Parathyroid adenoma (tissue), 2 donors: Measurements from ENCODE around the gene ICAM4.
"Not testable (repeated sequence)": the region's sequence is repeated elsewhere in the genome, so short reads cannot be mapped to it uniquely, and the experiment has no call there.

Experiments used
- H2AFZ ChIP-seq: fragments of 300-600 bp; sonication (generic); one replicate; pipeline ENCODE4 v1.7.0; 2017; ENCODE audit warnings: antibody characterized with exemption, mild to moderate bottlenecking
- H3K27ac ChIP-seq: fragments of 300-600 bp; sonication (generic); one replicate; pipeline ENCODE4 v1.7.0; 2017
- H3K27me3 ChIP-seq: fragments of 300-600 bp; sonication (generic); one replicate; pipeline ENCODE4 v1.7.0; 2017; ENCODE audit warnings: low read length; ENCODE audit not compliant: control insufficient read depth, insufficient read depth
- H3K36me3 ChIP-seq: fragments of 300-600 bp; sonication (generic); one replicate; pipeline ENCODE4 v1.7.0; 2017; ENCODE audit warnings: low read length; ENCODE audit not compliant: control insufficient read depth, insufficient read depth
- H3K4me1 ChIP-seq: fragments of 300-600 bp; sonication (generic); one replicate; pipeline ENCODE4 v1.7.0; 2017; ENCODE audit warnings: control low read depth
- H3K4me2 ChIP-seq: fragments of 300-600 bp; sonication (generic); one replicate; pipeline ENCODE4 v1.7.0; 2017; ENCODE audit warnings: low read length
- H3K4me3 ChIP-seq: fragments of 300-600 bp; sonication (generic); one replicate; pipeline ENCODE4 v1.7.0; 2017; ENCODE audit warnings: low read depth, low read length
- H3K79me2 ChIP-seq: fragments of 300-600 bp; sonication (generic); one replicate; pipeline ENCODE4 v1.7.0; 2017; ENCODE audit warnings: control low read depth
- H3K9ac ChIP-seq: fragments of 300-600 bp; sonication (generic); one replicate; pipeline ENCODE4 v1.7.0; 2017; ENCODE audit warnings: mild to moderate bottlenecking
- H3K9me3 ChIP-seq: fragments of 300-600 bp; sonication (generic); one replicate; pipeline ENCODE4 v1.7.0; 2017; ENCODE audit warnings: low read length; ENCODE audit not compliant: control insufficient read depth
- TF ChIP-seq, protein P1 (sequence below): fragments of 300-600 bp; sonication (generic); IDR thresholded peaks from one replicate; pipeline ENCODE4 v1.7.0; 2017; ENCODE audit warnings: antibody characterized with exemption, mild to moderate bottlenecking
- donor health status: primary hyperparathyroidism.

ICAM4 gene

DNA sequence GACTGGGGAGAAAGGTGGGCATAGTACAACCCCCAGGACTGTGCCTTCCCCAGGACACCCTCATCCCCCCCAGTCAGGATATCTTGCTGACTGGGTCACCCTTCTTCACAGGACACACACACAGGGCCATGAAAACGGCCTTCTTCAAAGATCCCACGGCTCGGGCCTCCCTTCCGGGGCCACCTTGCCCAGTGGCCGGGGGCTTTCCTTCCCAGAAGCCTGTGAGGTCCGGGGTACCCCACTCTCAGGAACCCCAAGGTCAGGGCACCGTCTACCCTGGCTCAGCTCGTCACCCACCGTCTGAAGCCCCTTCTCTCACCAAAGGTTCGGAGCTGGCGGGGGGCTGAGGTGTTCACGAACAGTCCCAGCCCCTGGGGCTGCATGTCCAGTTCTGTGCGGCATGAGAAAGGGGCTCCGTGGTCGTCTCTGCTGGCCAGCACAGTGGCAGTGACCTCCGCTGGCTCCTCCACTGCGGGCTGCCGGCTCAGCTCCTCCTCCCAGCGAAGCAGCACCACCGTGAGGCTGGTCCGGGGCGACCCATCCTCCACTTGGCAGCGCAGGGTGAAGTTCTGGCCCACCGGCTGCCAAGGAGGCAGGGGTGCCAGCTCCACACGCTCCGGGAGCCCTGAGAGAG lies 48.7 kb downstream of the ICAM4 start:
- Histone ChIP-seq H2AFZ (peak overlapping the region; percentile 91), H3K27me3 (no peaks in the 10 kb centered on the region), H3K4me3 (peak overlapping the region; percentile 98), H3K9ac (no peak overlapping the region), H3K4me1 (peaks cover 11% of the 10 kb centered on the region), H3K9me3 (no peaks in the 10 kb centered on the region), H3K79me2 (peaks cover 4% of the 10 kb centered on the region), H3K4me2 (peak overlapping the region; percentile 53), H3K36me3 (no peaks in the 10 kb centered on the region), H3K27ac (no peak overlapping the region)
- TF ChIP-seq, protein P1, sequence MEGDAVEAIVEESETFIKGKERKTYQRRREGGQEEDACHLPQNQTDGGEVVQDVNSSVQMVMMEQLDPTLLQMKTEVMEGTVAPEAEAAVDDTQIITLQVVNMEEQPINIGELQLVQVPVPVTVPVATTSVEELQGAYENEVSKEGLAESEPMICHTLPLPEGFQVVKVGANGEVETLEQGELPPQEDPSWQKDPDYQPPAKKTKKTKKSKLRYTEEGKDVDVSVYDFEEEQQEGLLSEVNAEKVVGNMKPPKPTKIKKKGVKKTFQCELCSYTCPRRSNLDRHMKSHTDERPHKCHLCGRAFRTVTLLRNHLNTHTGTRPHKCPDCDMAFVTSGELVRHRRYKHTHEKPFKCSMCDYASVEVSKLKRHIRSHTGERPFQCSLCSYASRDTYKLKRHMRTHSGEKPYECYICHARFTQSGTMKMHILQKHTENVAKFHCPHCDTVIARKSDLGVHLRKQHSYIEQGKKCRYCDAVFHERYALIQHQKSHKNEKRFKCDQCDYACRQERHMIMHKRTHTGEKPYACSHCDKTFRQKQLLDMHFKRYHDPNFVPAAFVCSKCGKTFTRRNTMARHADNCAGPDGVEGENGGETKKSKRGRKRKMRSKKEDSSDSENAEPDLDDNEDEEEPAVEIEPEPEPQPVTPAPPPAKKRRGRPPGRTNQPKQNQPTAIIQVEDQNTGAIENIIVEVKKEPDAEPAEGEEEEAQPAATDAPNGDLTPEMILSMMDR, result no peak

DNA sequence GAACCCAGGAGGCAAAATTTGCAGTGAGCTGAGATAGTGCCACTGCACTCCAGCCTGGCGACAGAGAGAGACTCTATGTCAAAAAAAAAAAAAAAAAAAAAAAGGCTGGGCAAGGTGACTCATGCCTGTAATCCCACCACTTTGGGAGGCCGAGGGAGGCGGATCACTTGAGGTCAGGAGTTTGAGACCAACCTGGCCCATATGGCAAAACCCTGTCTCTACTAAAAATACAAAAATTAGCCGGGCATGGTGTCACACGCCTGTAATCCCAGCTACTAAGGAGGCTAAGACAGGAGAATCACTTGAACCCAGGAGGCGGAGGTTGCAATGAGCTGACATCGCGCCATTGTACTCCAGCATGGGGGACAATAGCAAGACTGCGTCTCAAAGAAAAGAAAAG lies 50.0 kb downstream of the ICAM4 start:
- H3K4me2 ChIP-seq, H3K79me2 ChIP-seq, H3K27me3 ChIP-seq, H3K9ac ChIP-seq, H2AFZ ChIP-seq, H3K4me3 ChIP-seq, H3K9me3 ChIP-seq, H3K27ac ChIP-seq, H3K36me3 ChIP-seq: not testable (repeated sequence)
- H3K4me1 ChIP-seq, result peaks cover 11% of the 10 kb centered on the region
